ENCODE data around the gene ULBP3. TPM values are rescaled to one million over a fixed set of nuclear protein-coding genes. Genes with fewer than 3 reads are reported as not detected.

Gene ULBP3
- total RNA-seq, 1 experiment from 2014 or later, result 1.7 TPM

- no peaks in the 10 kb centered on the region for H3K27me3 ChIP-seq (ENCODE audit: low read length)
- H2AFZ ChIP-seq (ENCODE audit: low read length), result no peak overlapping the region
- H3K4me2 ChIP-seq (ENCODE audit: low read depth, low read length, poor library complexity, severe bottlenecking), result no peak overlapping the region
- H3K9ac ChIP-seq (ENCODE audit: low read length), result no peak overlapping the region
- H3K9me2 ChIP-seq (replicated peaks; ENCODE audit: insufficient read depth, low read length), result no peaks in the 10 kb centered on the region
- DNase-seq, result no peak
- H3K36me3 ChIP-seq (ENCODE audit: insufficient read depth, low read length), result no peaks in the 10 kb centered on the region
- no peaks in the 10 kb centered on the region for H3K4me1 ChIP-seq (ENCODE audit: low read length)
- H3K9me3 ChIP-seq (ENCODE audit: low read length), result no peaks in the 10 kb centered on the region
- no peak overlapping the region for H3K4me3 ChIP-seq (ENCODE audit: low read length)
- no peaks in the 10 kb centered on the region for H4K20me1 ChIP-seq (ENCODE audit: insufficient read depth, low read depth, low read length)
- no peaks in the 10 kb centered on the region for H3K79me2 ChIP-seq (ENCODE audit: low read length)
- no peak overlapping the region for H3K27ac ChIP-seq (ENCODE audit: low read length)
Measured at GRCh38 chr6:150058986-150059385, 9.9 kb downstream of the ULBP3 start.

- H3K27ac ChIP-seq (ENCODE audit: low read length), result no peak overlapping the region
- H3K4me3 ChIP-seq (ENCODE audit: low read length), result no peak overlapping the region
- H3K4me1 ChIP-seq (ENCODE audit: low read length), result no peaks in the 10 kb centered on the region
- no peak for DNase-seq
- no peak overlapping the region for H3K4me2 ChIP-seq (ENCODE audit: low read depth, low read length, poor library complexity, severe bottlenecking)
- no peaks in the 10 kb centered on the region for H3K36me3 ChIP-seq (ENCODE audit: insufficient read depth, low read length)
- H3K9me2 ChIP-seq (replicated peaks; ENCODE audit: insufficient read depth, low read length), result no peaks in the 10 kb centered on the region
- no peaks in the 10 kb centered on the region for H3K79me2 ChIP-seq (ENCODE audit: low read length)
- no peaks in the 10 kb centered on the region for H3K27me3 ChIP-seq (ENCODE audit: low read length)
- no peak overlapping the region for H2AFZ ChIP-seq (ENCODE audit: low read length)
- no peaks in the 10 kb centered on the region for H4K20me1 ChIP-seq (ENCODE audit: insufficient read depth, low read depth, low read length)
- H3K9ac ChIP-seq (ENCODE audit: low read length), result no peak overlapping the region
- no peaks in the 10 kb centered on the region for H3K9me3 ChIP-seq (ENCODE audit: low read length)
Measured at GRCh38 chr6:150058231-150058792, 10.6 kb downstream of the ULBP3 start.

GRCh38 chr6:150057501-150057951 is 11.4 kb downstream of the ULBP3 start:
- no peak overlapping the region for H3K27ac ChIP-seq (ENCODE audit: low read length)
- H3K79me2 ChIP-seq (ENCODE audit: low read length), result no peaks in the 10 kb centered on the region
- H3K4me3 ChIP-seq (ENCODE audit: low read length), result no peak overlapping the region
- no peaks in the 10 kb centered on the region for H3K27me3 ChIP-seq (ENCODE audit: low read length)
- no peak overlapping the region for H3K4me2 ChIP-seq (ENCODE audit: low read depth, low read length, poor library complexity, severe bottlenecking)
- no peak for DNase-seq
- no peak overlapping the region for H3K9ac ChIP-seq (ENCODE audit: low read length)
- H3K36me3 ChIP-seq (ENCODE audit: insufficient read depth, low read length), result no peaks in the 10 kb centered on the region
- no peaks in the 10 kb centered on the region for H3K4me1 ChIP-seq (ENCODE audit: low read length)
- no peaks in the 10 kb centered on the region for H3K9me2 ChIP-seq (replicated peaks; ENCODE audit: insufficient read depth, low read length)
- no peaks in the 10 kb centered on the region for H3K9me3 ChIP-seq (ENCODE audit: low read length)
- no peak overlapping the region for H2AFZ ChIP-seq (ENCODE audit: low read length)
- no peaks in the 10 kb centered on the region for H4K20me1 ChIP-seq (ENCODE audit: insufficient read depth, low read depth, low read length)

- Histone ChIP-seq H2AFZ (ENCODE audit: low read length) (no peak overlapping the region), H3K36me3 (ENCODE audit: insufficient read depth, low read length) (no peaks in the 10 kb centered on the region), H3K79me2 (ENCODE audit: low read length) (no peaks in the 10 kb centered on the region), H3K9ac (ENCODE audit: low read length) (no peak overlapping the region), H3K4me3 (ENCODE audit: low read length) (no peak overlapping the region), H3K9me3 (ENCODE audit: low read length) (no peaks in the 10 kb centered on the region), H3K4me1 (ENCODE audit: low read length) (no peaks in the 10 kb centered on the region), H3K27me3 (ENCODE audit: low read length) (no peaks in the 10 kb centered on the region), H3K27ac (ENCODE audit: low read length) (no peak overlapping the region), H3K9me2 (replicated peaks; ENCODE audit: insufficient read depth, low read length) (no peaks in the 10 kb centered on the region), H3K4me2 (ENCODE audit: low read depth, low read length, poor library complexity, severe bottlenecking) (no peak overlapping the region), H4K20me1 (ENCODE audit: insufficient read depth, low read depth, low read length) (no peaks in the 10 kb centered on the region)
- DNase-seq, result no peak
Measured at GRCh38 chr6:150056916-150057315, 12.0 kb downstream of the ULBP3 start.

- Histone ChIP-seq H3K27me3 (ENCODE audit: low read length) (no peaks in the 10 kb centered on the region), H4K20me1 (ENCODE audit: insufficient read depth, low read depth, low read length) (no peaks in the 10 kb centered on the region), H3K79me2 (ENCODE audit: low read length) (no peaks in the 10 kb centered on the region), H3K4me3 (ENCODE audit: low read length) (no peak overlapping the region), H3K27ac (ENCODE audit: low read length) (no peak overlapping the region), H3K9me3 (ENCODE audit: low read length) (no peaks in the 10 kb centered on the region), H3K36me3 (ENCODE audit: insufficient read depth, low read length) (no peaks in the 10 kb centered on the region), H3K9me2 (replicated peaks; ENCODE audit: insufficient read depth, low read length) (no peaks in the 10 kb centered on the region), H3K4me2 (ENCODE audit: low read depth, low read length, poor library complexity, severe bottlenecking) (no peak overlapping the region), H3K9ac (ENCODE audit: low read length) (no peak overlapping the region), H2AFZ (ENCODE audit: low read length) (no peak overlapping the region), H3K4me1 (ENCODE audit: low read length) (no peaks in the 10 kb centered on the region)
- no peak for DNase-seq
Measured at GRCh38 chr6:150056156-150056555, 12.8 kb downstream of the ULBP3 start.

- Histone ChIP-seq H3K9ac (ENCODE audit: low read length) (no peak overlapping the region), H3K27ac (ENCODE audit: low read length) (no peak overlapping the region), H2AFZ (ENCODE audit: low read length) (no peak overlapping the region), H4K20me1 (ENCODE audit: insufficient read depth, low read depth, low read length) (no peaks in the 10 kb centered on the region), H3K27me3 (ENCODE audit: low read length) (no peaks in the 10 kb centered on the region), H3K4me3 (ENCODE audit: low read length) (no peak overlapping the region), H3K9me2 (replicated peaks; ENCODE audit: insufficient read depth, low read length) (no peaks in the 10 kb centered on the region), H3K9me3 (ENCODE audit: low read length) (no peaks in the 10 kb centered on the region), H3K36me3 (ENCODE audit: insufficient read depth, low read length) (no peaks in the 10 kb centered on the region), H3K4me1 (ENCODE audit: low read length) (no peaks in the 10 kb centered on the region), H3K4me2 (ENCODE audit: low read depth, low read length, poor library complexity, severe bottlenecking) (no peak overlapping the region), H3K79me2 (ENCODE audit: low read length) (no peaks in the 10 kb centered on the region)
- DNase-seq, result no peak
Measured at GRCh38 chr6:150055131-150055530, 13.8 kb downstream of the ULBP3 start.

- no peaks in the 10 kb centered on the region for H3K36me3 ChIP-seq (ENCODE audit: insufficient read depth, low read length)
- no peak overlapping the region for H3K4me2 ChIP-seq (ENCODE audit: low read depth, low read length, poor library complexity, severe bottlenecking)
- no peaks in the 10 kb centered on the region for H3K79me2 ChIP-seq (ENCODE audit: low read length)
- H3K9me3 ChIP-seq (ENCODE audit: low read length), result no peaks in the 10 kb centered on the region
- H3K27ac ChIP-seq (ENCODE audit: low read length), result no peak overlapping the region
- H4K20me1 ChIP-seq (ENCODE audit: insufficient read depth, low read depth, low read length), result no peaks in the 10 kb centered on the region
- H2AFZ ChIP-seq (ENCODE audit: low read length), result no peak overlapping the region
- no peaks in the 10 kb centered on the region for H3K4me1 ChIP-seq (ENCODE audit: low read length)
- H3K4me3 ChIP-seq (ENCODE audit: low read length), result no peak overlapping the region
- no peak overlapping the region for H3K9ac ChIP-seq (ENCODE audit: low read length)
- no peak for DNase-seq
- no peaks in the 10 kb centered on the region for H3K9me2 ChIP-seq (replicated peaks; ENCODE audit: insufficient read depth, low read length)
- H3K27me3 ChIP-seq (ENCODE audit: low read length), result no peaks in the 10 kb centered on the region
Measured at GRCh38 chr6:150053450-150053849, 15.5 kb downstream of the ULBP3 start.

- Histone ChIP-seq H3K36me3 (ENCODE audit: insufficient read depth, low read length) (no peaks in the 10 kb centered on the region), H3K79me2 (ENCODE audit: low read length) (no peaks in the 10 kb centered on the region), H3K4me2 (ENCODE audit: low read depth, low read length, poor library complexity, severe bottlenecking) (no peak overlapping the region), H3K4me3 (ENCODE audit: low read length) (no peak overlapping the region), H2AFZ (ENCODE audit: low read length) (no peak overlapping the region), H3K27me3 (ENCODE audit: low read length) (no peaks in the 10 kb centered on the region), H3K9me2 (replicated peaks; ENCODE audit: insufficient read depth, low read length) (no peaks in the 10 kb centered on the region), H3K27ac (ENCODE audit: low read length) (no peak overlapping the region), H3K9ac (ENCODE audit: low read length) (no peak overlapping the region), H4K20me1 (ENCODE audit: insufficient read depth, low read depth, low read length) (no peaks in the 10 kb centered on the region), H3K9me3 (ENCODE audit: low read length) (no peaks in the 10 kb centered on the region), H3K4me1 (ENCODE audit: low read length) (no peaks in the 10 kb centered on the region)
- DNase-seq, result no peak
Measured at GRCh38 chr6:150050846-150051245, 18.1 kb downstream of the ULBP3 start.

- no peak overlapping the region for H3K4me2 ChIP-seq (ENCODE audit: low read depth, low read length, poor library complexity, severe bottlenecking)
- no peaks in the 10 kb centered on the region for H3K4me1 ChIP-seq (ENCODE audit: low read length)
- H3K27ac ChIP-seq (ENCODE audit: low read length), result no peak overlapping the region
- H3K79me2 ChIP-seq (ENCODE audit: low read length), result no peaks in the 10 kb centered on the region
- H3K27me3 ChIP-seq (ENCODE audit: low read length), result no peaks in the 10 kb centered on the region
- no peaks in the 10 kb centered on the region for H3K9me2 ChIP-seq (replicated peaks; ENCODE audit: insufficient read depth, low read length)
- no peak for DNase-seq
- H3K4me3 ChIP-seq (ENCODE audit: low read length), result no peak overlapping the region
- H3K9ac ChIP-seq (ENCODE audit: low read length), result no peak overlapping the region
- no peaks in the 10 kb centered on the region for H3K36me3 ChIP-seq (ENCODE audit: insufficient read depth, low read length)
- no peaks in the 10 kb centered on the region for H3K9me3 ChIP-seq (ENCODE audit: low read length)
- H2AFZ ChIP-seq (ENCODE audit: low read length), result no peak overlapping the region
- H4K20me1 ChIP-seq (ENCODE audit: insufficient read depth, low read depth, low read length), result no peaks in the 10 kb centered on the region
Measured at GRCh38 chr6:150048099-150048498, 20.8 kb downstream of the ULBP3 start.
